Smooth muscle cell (in vitro differentiated cells): ENCODE data around the gene SNAPC4. TPM values are rescaled to one million over a fixed set of nuclear protein-coding genes. Genes with fewer than 3 reads are reported as not detected.
A peak's percentile ranks its signal among the peaks of the same experiment; 100 is the strongest.

Experiments used
- DNase-seq: peaks from one replicate; lab custom pipeline; 2025; ENCODE audit not compliant: unreplicated experiment; lab: John Stamatoyannopoulos, UW
- H2AFZ ChIP-seq: fragments of 200-600 bp; sonication (generic); 2 replicates; pipeline ENCODE4 v1.6.0; 2016; ENCODE audit warnings: antibody characterized with exemption, low read depth, mild to moderate bottlenecking
- H3F3A ChIP-seq: fragments of 200-600 bp; sonication (generic); 2 replicates; pipeline ENCODE4 v1.6.0; 2017; ENCODE audit warnings: antibody characterized with exemption, low read depth
- H3K27ac ChIP-seq: fragments of 200-600 bp; sonication (generic); 2 replicates; pipeline ENCODE4 v1.5.1; 2016; ENCODE audit warnings: low read depth, mild to moderate bottlenecking
- H3K27me3 ChIP-seq: fragments of 200-600 bp; sonication (generic); 2 replicates; pipeline ENCODE4 v1.6.1; 2016; ENCODE audit warnings: low read depth, mild to moderate bottlenecking
- H3K36me3 ChIP-seq: fragments of 200-600 bp; sonication (generic); 2 replicates; pipeline ENCODE4 v1.5.1; 2016; ENCODE audit warnings: low read depth
- H3K4me1 ChIP-seq: fragments of 200-600 bp; sonication (generic); 2 replicates; pipeline ENCODE4 v1.5.1; 2016; ENCODE audit warnings: low read depth
- H3K4me2 ChIP-seq: fragments of 200-600 bp; sonication (generic); 2 replicates; pipeline ENCODE4 v1.6.0; 2016; ENCODE audit warnings: mild to moderate bottlenecking
- H3K4me3 ChIP-seq: fragments of 200-600 bp; sonication (generic); 2 replicates; pipeline ENCODE4 v1.5.1; 2016; ENCODE audit warnings: mild to moderate bottlenecking
- H3K79me2 ChIP-seq: fragments of 200-600 bp; sonication (generic); 2 replicates; pipeline ENCODE4 v1.6.0; 2016; ENCODE audit warnings: low read depth, mild to moderate bottlenecking
- H3K9ac ChIP-seq: fragments of 200-600 bp; sonication (generic); 2 replicates; pipeline ENCODE4 v1.6.0; 2016; ENCODE audit warnings: low read depth
- H3K9me3 ChIP-seq: fragments of 200-600 bp; sonication (generic); replicated peaks from 2 replicates; pipeline ENCODE4 v1.5.1; 2016; ENCODE audit warnings: low read depth
- H4K20me1 ChIP-seq: fragments of 200-600 bp; sonication (generic); 2 replicates; pipeline ENCODE4 v1.6.0; 2016; ENCODE audit warnings: low read depth
- CTCF ChIP-seq: fragments of 200-600 bp; sonication (generic); IDR thresholded peaks from 2 replicates; pipeline ENCODE4 v1.5.1; 2017; ENCODE audit warnings: borderline replicate concordance, mild to moderate bottlenecking, antibody characterized with exemption; ENCODE audit not compliant: insufficient read depth, poor library complexity, severe bottlenecking
- WGBS: methylation state at CpG from one replicate; pipeline ENCODE4 v1.1.7; 2016; ENCODE audit warnings: low lambda C conversion rate; 5-methylcytosine and 5-hydroxymethylcytosine counted together
- polyA plus RNA-seq: library from polyadenylated mRNA; unstranded; fragments of >200 nt; fragmentation: Nextera tagmentation; extraction: Ambion mirVana; gene quantifications from 2 replicates; pipeline ENCODE4 v1.2.1, GENCODE V29; 2016
- total RNA-seq: library from RNA; depleted of rRNA; stranded (reverse); fragments of >200 nt; gene quantifications from 2 replicates; pipeline ENCODE4 v1.2.3, GENCODE V29; 2014

The SNAPC4 gene
- total and polyA plus RNA-seq, 2 experiments from 2014 or later = 4.2 to 9.0 TPM

DNA sequence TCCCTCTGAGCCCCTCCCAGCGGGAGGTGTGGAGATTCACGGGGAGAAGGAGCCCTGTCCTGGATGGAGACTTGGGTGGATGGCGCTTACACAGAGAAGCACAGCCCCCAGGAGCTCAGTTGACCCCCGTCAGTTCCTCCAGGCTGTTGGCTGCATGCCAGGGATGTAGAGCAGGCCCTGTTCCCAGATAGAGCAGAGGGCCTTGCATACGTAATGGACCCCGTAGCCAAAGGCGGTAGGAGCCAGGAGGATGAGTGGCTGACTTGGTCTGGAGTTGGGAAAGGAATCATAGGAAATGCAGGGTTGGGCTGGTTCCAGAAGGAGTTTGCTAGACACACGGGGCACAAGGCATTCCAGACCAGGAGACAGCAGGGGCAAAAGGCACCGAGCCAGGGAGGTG lies 13.0 kb upstream of the SNAPC4 start:
- no peak for DNase-seq
- no peak overlapping the region for H3K9ac ChIP-seq
- no peak overlapping the region for H3K27ac ChIP-seq
- H4K20me1 ChIP-seq = peaks cover 39% of the 10 kb centered on the region
- no peak overlapping the region for H3K4me3 ChIP-seq
- H3K79me2 ChIP-seq = peaks cover 52% of the 10 kb centered on the region
- peaks cover 17% of the 10 kb centered on the region for H3K4me1 ChIP-seq
- H3K27me3 ChIP-seq = no peaks in the 10 kb centered on the region
- 95% methylated on average over 8 of the region's 9 CpGs for WGBS
- peaks cover 3% of the 10 kb centered on the region for H3K36me3 ChIP-seq
- no peak overlapping the region for H2AFZ ChIP-seq
- H3F3A ChIP-seq = no peaks in the 10 kb centered on the region
- H3K4me2 ChIP-seq = no peak overlapping the region
- TF ChIP-seq CTCF = no peak
- no peaks in the 10 kb centered on the region for H3K9me3 ChIP-seq

DNA sequence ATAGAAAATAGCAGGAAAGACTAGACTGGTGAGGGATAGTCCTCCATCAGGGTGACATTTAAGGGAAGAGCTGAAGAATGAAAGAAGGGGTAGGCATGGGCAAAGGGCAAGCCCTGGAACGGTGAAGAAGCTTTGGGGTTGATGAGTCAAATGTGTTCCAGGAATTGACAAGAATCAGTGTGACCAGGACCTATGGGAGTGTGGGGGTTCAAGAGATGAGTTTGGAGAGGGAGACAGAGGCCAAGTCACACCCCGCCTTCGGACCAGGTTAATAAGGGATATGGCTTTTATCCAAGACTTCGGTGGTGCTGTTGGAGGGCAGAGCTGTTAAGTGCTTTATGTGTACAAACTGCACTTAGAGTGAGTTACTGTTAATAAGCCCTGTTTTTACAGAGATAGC lies 11.4 kb upstream of the SNAPC4 start:
- WGBS = 69% methylated on average over 4 of the region's 4 CpGs
- H4K20me1 ChIP-seq = peaks cover 39% of the 10 kb centered on the region
- peaks cover 3% of the 10 kb centered on the region for H3K36me3 ChIP-seq
- peak overlapping the region; percentile 98 for H3K9ac ChIP-seq
- DNase-seq = no peak
- no peaks in the 10 kb centered on the region for H3K9me3 ChIP-seq
- peak overlapping the region; percentile 98 for H3K4me2 ChIP-seq
- TF ChIP-seq CTCF = no peak
- peaks cover 52% of the 10 kb centered on the region for H3K79me2 ChIP-seq
- H3K27me3 ChIP-seq = no peaks in the 10 kb centered on the region
- no peaks in the 10 kb centered on the region for H3F3A ChIP-seq
- H3K4me1 ChIP-seq = peaks cover 17% of the 10 kb centered on the region
- H3K27ac ChIP-seq = peak overlapping the region; percentile 91
- peak overlapping the region; percentile 96 for H3K4me3 ChIP-seq
- H2AFZ ChIP-seq = no peak overlapping the region

GRCh38 chr9:136410500-136411287 lies 10.7 kb upstream of the SNAPC4 start, which contains the start of the genes ENTR1 and PMPCA:
Gene ENTR1 (minus strand): TSS chr9:136410614. CDS start chr9:136410397, 217 bp downstream.
Gene PMPCA (plus strand): TSS chr9:136410658. CDS start chr9:136410669, 11 bp downstream.
- 2% methylated on average over 32 of the region's 83 CpGs for WGBS
- TF ChIP-seq CTCF = no peak
- Histone ChIP-seq H2AFZ (peak within 1 kb of the TSS; percentile 72), H3K4me2 (peak within 1 kb of the TSS; percentile 98), H3K4me1 (peaks cover 17% of the 10 kb centered on the region), H3K36me3 (peaks cover 3% of the 10 kb centered on the region), H3K27me3 (no peaks in the 10 kb centered on the region), H3K79me2 (peaks cover 52% of the 10 kb centered on the region), H3K27ac (peak within 1 kb of the TSS; percentile 91), H3K9me3 (no peaks in the 10 kb centered on the region), H3F3A (no peaks in the 10 kb centered on the region), H3K4me3 (peak within 1 kb of the TSS; percentile 96), H3K9ac (peak within 1 kb of the TSS; percentile 98), H4K20me1 (peaks cover 39% of the 10 kb centered on the region)
- peak; percentile 76 for DNase-seq
